Uterus (tissue), 2 donors: ENCODE measurements around the gene HOXD12.

Source experiments
- POLR2A ChIP-seq, 2 donors: fragments of 450-650 bp; IDR thresholded peaks; one replicate each; pipeline ENCODE4 v1.6.1; 2016; ENCODE audit warnings: antibody characterized with exemption in 2 of 2, mild to moderate bottlenecking in 1 of 2, moderate library complexity in 1 of 2
- TF ChIP-seq, protein P1 (sequence below), 4 experiments: fragments of 200-600 bp in 2 of 4; fragments of 450-650 bp in 2 of 4; sonication (generic) in 2 of 4; IDR thresholded peaks; one replicate each; pipeline ENCODE4 v1.5.1; 2016 to 2019; ENCODE audit warnings: antibody characterized with exemption in 4 of 4, mild to moderate bottlenecking in 2 of 4, moderate library complexity in 1 of 4

DNA sequence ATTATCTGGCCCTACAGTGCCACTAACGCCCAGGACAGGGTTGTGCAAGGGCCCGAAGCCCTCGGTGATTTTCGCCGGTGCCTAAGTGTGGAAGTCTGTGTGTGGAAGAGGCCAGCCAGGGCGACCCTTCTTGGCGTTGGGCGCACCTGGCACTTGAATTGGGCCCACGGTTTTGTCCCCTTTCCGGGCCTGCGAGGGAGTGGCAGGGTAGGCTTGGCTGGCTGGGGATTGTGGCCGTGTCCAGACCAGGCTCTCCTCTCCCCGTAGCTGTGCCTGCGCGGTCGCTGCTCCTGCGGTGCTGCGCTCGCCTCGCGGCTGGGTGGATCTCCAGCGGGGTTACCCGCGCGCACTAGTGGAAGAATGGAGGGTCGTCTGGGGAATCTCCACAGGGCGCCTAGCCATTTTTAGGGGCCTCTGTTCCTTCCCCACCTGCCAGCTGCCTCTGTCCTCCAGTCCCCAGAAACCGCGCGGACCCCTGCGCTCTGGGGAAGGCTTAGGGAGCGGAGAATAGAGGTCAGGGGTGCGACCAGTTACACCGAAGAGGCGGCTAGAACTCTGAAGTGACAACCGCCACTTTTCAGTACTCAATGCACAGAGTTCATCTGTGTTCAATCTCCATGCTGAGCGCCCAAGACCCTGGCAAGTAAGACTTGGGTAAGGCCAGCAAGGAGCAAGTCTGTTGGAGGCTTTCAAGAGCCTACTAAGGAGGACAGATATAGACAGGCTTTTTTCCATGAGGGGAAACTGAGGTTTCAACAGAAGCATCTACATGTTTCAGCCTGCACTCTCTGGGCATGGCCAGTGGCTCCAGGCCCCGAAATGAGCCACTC is 31.8 kb upstream of the HOXD12 start:
- TF ChIP-seq, protein P1, sequence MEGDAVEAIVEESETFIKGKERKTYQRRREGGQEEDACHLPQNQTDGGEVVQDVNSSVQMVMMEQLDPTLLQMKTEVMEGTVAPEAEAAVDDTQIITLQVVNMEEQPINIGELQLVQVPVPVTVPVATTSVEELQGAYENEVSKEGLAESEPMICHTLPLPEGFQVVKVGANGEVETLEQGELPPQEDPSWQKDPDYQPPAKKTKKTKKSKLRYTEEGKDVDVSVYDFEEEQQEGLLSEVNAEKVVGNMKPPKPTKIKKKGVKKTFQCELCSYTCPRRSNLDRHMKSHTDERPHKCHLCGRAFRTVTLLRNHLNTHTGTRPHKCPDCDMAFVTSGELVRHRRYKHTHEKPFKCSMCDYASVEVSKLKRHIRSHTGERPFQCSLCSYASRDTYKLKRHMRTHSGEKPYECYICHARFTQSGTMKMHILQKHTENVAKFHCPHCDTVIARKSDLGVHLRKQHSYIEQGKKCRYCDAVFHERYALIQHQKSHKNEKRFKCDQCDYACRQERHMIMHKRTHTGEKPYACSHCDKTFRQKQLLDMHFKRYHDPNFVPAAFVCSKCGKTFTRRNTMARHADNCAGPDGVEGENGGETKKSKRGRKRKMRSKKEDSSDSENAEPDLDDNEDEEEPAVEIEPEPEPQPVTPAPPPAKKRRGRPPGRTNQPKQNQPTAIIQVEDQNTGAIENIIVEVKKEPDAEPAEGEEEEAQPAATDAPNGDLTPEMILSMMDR (IDR thresholded peaks at IDR 0.05) = no peak
- TF ChIP-seq POLR2A (IDR thresholded peaks at IDR 0.05) = no peak
